PC-3 (cell line): Measurements from ENCODE around the gene FOXK1.

ENCODE experiments used
- EZH2 ChIP-seq: fragments of 300-600 bp; sonication (generic); IDR thresholded peaks from one replicate; pipeline ENCODE4 v1.6.1; 2017; ENCODE audit warnings: antibody characterized with exemption, mild to moderate bottlenecking, low read length; ENCODE audit not compliant: unreplicated experiment
- EZH2phosphoT487 ChIP-seq: fragments of 300-600 bp; sonication (generic); IDR thresholded peaks from 2 replicates; pipeline ENCODE4 v1.6.1; 2018; ENCODE audit warnings: mild to moderate bottlenecking, antibody characterized with exemption, low read length, borderline replicate concordance
- TF ChIP-seq, protein P1 (sequence below): fragments of 300-600 bp; sonication (generic); conservative IDR thresholded peaks from 2 replicates; pipeline ENCODE4 v1.5.1; 2017; ENCODE audit warnings: antibody characterized with exemption, low read depth, mild to moderate bottlenecking, low read length

DNA sequence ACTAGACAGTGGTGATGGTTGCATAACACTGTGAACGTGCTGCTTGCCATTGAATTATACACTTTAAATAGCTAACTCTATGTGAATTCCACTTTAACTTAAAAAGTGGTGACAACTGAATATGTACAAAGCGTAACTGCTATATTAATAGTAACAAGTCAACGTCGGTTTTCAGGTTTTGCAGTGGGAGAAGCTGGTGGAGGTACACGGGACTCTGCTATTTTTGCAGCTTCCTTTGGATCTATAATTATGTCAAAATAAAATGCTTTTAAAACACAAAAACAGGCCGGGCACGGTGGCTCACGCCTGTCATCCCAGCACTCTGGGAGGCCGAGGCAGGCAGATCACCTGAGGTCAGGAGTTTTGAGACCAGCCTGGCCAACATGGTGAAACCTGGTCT is 114.4 kb downstream of the FOXK1 start:
- TF ChIP-seq, protein P1, sequence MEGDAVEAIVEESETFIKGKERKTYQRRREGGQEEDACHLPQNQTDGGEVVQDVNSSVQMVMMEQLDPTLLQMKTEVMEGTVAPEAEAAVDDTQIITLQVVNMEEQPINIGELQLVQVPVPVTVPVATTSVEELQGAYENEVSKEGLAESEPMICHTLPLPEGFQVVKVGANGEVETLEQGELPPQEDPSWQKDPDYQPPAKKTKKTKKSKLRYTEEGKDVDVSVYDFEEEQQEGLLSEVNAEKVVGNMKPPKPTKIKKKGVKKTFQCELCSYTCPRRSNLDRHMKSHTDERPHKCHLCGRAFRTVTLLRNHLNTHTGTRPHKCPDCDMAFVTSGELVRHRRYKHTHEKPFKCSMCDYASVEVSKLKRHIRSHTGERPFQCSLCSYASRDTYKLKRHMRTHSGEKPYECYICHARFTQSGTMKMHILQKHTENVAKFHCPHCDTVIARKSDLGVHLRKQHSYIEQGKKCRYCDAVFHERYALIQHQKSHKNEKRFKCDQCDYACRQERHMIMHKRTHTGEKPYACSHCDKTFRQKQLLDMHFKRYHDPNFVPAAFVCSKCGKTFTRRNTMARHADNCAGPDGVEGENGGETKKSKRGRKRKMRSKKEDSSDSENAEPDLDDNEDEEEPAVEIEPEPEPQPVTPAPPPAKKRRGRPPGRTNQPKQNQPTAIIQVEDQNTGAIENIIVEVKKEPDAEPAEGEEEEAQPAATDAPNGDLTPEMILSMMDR: no peak
- TF ChIP-seq EZH2 (no peak), EZH2phosphoT487 (no peak)
